ENCODE measurements around the gene ZNF579.
"Not testable (repeated sequence)": the region's sequence is repeated elsewhere in the genome, so short reads cannot be mapped to it uniquely, and the experiment has no call there.

ZNF579 gene

GRCh38 chr19:55536951-55537740, 43.5 kb downstream of the ZNF579 start, which contains the start of gene SBK2:
Gene SBK2, minus strand, starts transcription at chr19:55537133. Its CDS starts 839 bp downstream, at chr19:55536294.
- Histone ChIP-seq H3K36me3 (ENCODE audit: control insufficient read depth, insufficient read depth, low read length) (no peaks in the 10 kb centered on the region), H3K4me3 (ENCODE audit: low read length) (no peak within 1 kb of the TSS), H3K9ac (ENCODE audit: low read length) (no peak within 1 kb of the TSS), H3K27ac (ENCODE audit: low read depth, low read length) (no peak within 1 kb of the TSS), H3K4me1 (ENCODE audit: control insufficient read depth, insufficient read depth, low read length) (no peaks in the 10 kb centered on the region), H3K27me3 (ENCODE audit: control insufficient read depth, insufficient read depth, low read length) (no peaks in the 10 kb centered on the region)

- Histone ChIP-seq H3K9ac (ENCODE audit: low read length) (no peak overlapping the region), H3K27me3 (ENCODE audit: control insufficient read depth, insufficient read depth, low read length) (no peaks in the 10 kb centered on the region), H3K27ac (ENCODE audit: low read depth, low read length) (no peak overlapping the region), H3K4me1 (ENCODE audit: control insufficient read depth, insufficient read depth, low read length) (no peaks in the 10 kb centered on the region), H3K36me3 (ENCODE audit: control insufficient read depth, insufficient read depth, low read length) (no peaks in the 10 kb centered on the region), H3K4me3 (ENCODE audit: low read length) (no peak overlapping the region)
These were observed 44.3 kb downstream of the ZNF579 start for GRCh38 chr19:55536366-55536765.

GRCh38 chr19:55535965-55536350, 44.7 kb downstream of the ZNF579 start:
- Histone ChIP-seq H3K27ac (ENCODE audit: low read depth, low read length) (no peak overlapping the region), H3K9ac (ENCODE audit: low read length) (no peak overlapping the region), H3K4me3 (ENCODE audit: low read length) (no peak overlapping the region), H3K4me1 (ENCODE audit: control insufficient read depth, insufficient read depth, low read length) (no peaks in the 10 kb centered on the region), H3K36me3 (ENCODE audit: control insufficient read depth, insufficient read depth, low read length) (no peaks in the 10 kb centered on the region), H3K27me3 (ENCODE audit: control insufficient read depth, insufficient read depth, low read length) (no peaks in the 10 kb centered on the region)

- no peak overlapping the region for H3K27ac ChIP-seq (ENCODE audit: low read depth, low read length)
- no peaks in the 10 kb centered on the region for H3K27me3 ChIP-seq (ENCODE audit: control insufficient read depth, insufficient read depth, low read length)
- no peaks in the 10 kb centered on the region for H3K4me1 ChIP-seq (ENCODE audit: control insufficient read depth, insufficient read depth, low read length)
- H3K36me3 ChIP-seq (ENCODE audit: control insufficient read depth, insufficient read depth, low read length), result no peaks in the 10 kb centered on the region
- no peak overlapping the region for H3K4me3 ChIP-seq (ENCODE audit: low read length)
- no peak overlapping the region for H3K9ac ChIP-seq (ENCODE audit: low read length)
These were observed 45.3 kb downstream of the ZNF579 start for GRCh38 chr19:55535173-55535964.

GRCh38 chr19:55534280-55534679, 46.4 kb downstream of the ZNF579 start:
- not testable (repeated sequence) for H3K4me1 ChIP-seq (ENCODE audit: control insufficient read depth, insufficient read depth, low read length); H3K36me3 ChIP-seq (ENCODE audit: control insufficient read depth, insufficient read depth, low read length); H3K4me3 ChIP-seq (ENCODE audit: low read length); H3K9ac ChIP-seq (ENCODE audit: low read length); H3K27me3 ChIP-seq (ENCODE audit: control insufficient read depth, insufficient read depth, low read length); H3K27ac ChIP-seq (ENCODE audit: low read depth, low read length)

GRCh38 chr19:55530996-55531395, 49.7 kb downstream of the ZNF579 start:
- Histone ChIP-seq H3K27ac (ENCODE audit: low read depth, low read length) (no peak overlapping the region), H3K27me3 (ENCODE audit: control insufficient read depth, insufficient read depth, low read length) (no peaks in the 10 kb centered on the region)

GRCh38 chr19:55529636-55530234, 50.9 kb downstream of the ZNF579 start:
- H3K4me3 ChIP-seq (ENCODE audit: low read length), result no peak overlapping the region
- peaks cover 6% of the 10 kb centered on the region for H3K4me1 ChIP-seq (ENCODE audit: control insufficient read depth, insufficient read depth, low read length)
- no peak overlapping the region for H3K9ac ChIP-seq (ENCODE audit: low read length)
- H3K27me3 ChIP-seq (ENCODE audit: control insufficient read depth, insufficient read depth, low read length), result no peaks in the 10 kb centered on the region
- H3K27ac ChIP-seq (ENCODE audit: low read depth, low read length), result no peak overlapping the region
- no peaks in the 10 kb centered on the region for H3K36me3 ChIP-seq (ENCODE audit: control insufficient read depth, insufficient read depth, low read length)

More at GRCh38 chr19:55530996-55531395, 49.7 kb downstream of the ZNF579 start:
- peaks cover 6% of the 10 kb centered on the region for H3K4me1 ChIP-seq (ENCODE audit: control insufficient read depth, insufficient read depth, low read length)
- no peak overlapping the region for H3K4me3 ChIP-seq (ENCODE audit: low read length)
- H3K9ac ChIP-seq (ENCODE audit: low read length), result no peak overlapping the region
- no peaks in the 10 kb centered on the region for H3K36me3 ChIP-seq (ENCODE audit: control insufficient read depth, insufficient read depth, low read length)

- Histone ChIP-seq H3K27me3 (ENCODE audit: control insufficient read depth, insufficient read depth, low read length) (no peaks in the 10 kb centered on the region), H3K27ac (ENCODE audit: low read depth, low read length) (no peak overlapping the region), H3K4me1 (ENCODE audit: control insufficient read depth, insufficient read depth, low read length) (peaks cover 6% of the 10 kb centered on the region), H3K4me3 (ENCODE audit: low read length) (no peak overlapping the region), H3K9ac (ENCODE audit: low read length) (no peak overlapping the region), H3K36me3 (ENCODE audit: control insufficient read depth, insufficient read depth, low read length) (no peaks in the 10 kb centered on the region)
These were observed 52.4 kb downstream of the ZNF579 start for GRCh38 chr19:55528030-55528803.

GRCh38 chr19:55527197-55528029, 53.2 kb downstream of the ZNF579 start:
- Histone ChIP-seq H3K9ac (ENCODE audit: low read length) (no peak overlapping the region), H3K27ac (ENCODE audit: low read depth, low read length) (no peak overlapping the region), H3K27me3 (ENCODE audit: control insufficient read depth, insufficient read depth, low read length) (no peaks in the 10 kb centered on the region), H3K4me3 (ENCODE audit: low read length) (no peak overlapping the region), H3K36me3 (ENCODE audit: control insufficient read depth, insufficient read depth, low read length) (no peaks in the 10 kb centered on the region), H3K4me1 (ENCODE audit: control insufficient read depth, insufficient read depth, low read length) (peaks cover 6% of the 10 kb centered on the region)
